Ectodermal cell (in vitro differentiated cells): ENCODE measurements around the gene FHOD3. TPM values are rescaled to one million over a fixed set of nuclear protein-coding genes. Genes with fewer than 3 reads are reported as not detected.

Source experiments
- H3K27ac ChIP-seq: 2 replicates; pipeline ENCODE4 v1.7.0; 2013; ENCODE audit warnings: mild to moderate bottlenecking, low read depth, low read length; ENCODE audit not compliant: insufficient read depth, poor library complexity, severe bottlenecking
- H3K27me3 ChIP-seq: 2 replicates; pipeline ENCODE4 v1.7.0; 2013; ENCODE audit warnings: mild to moderate bottlenecking, low read length; ENCODE audit not compliant: insufficient read depth, control insufficient read depth, poor library complexity, severe bottlenecking
- H3K36me3 ChIP-seq: one replicate; pipeline ENCODE4 v1.7.0; 2013; ENCODE audit warnings: low read length; ENCODE audit not compliant: control insufficient read depth, insufficient read depth
- H3K4me1 ChIP-seq: one replicate; pipeline ENCODE4 v1.7.0; 2013; ENCODE audit warnings: low read length; ENCODE audit not compliant: control insufficient read depth, insufficient read depth
- H3K4me3 ChIP-seq: 2 replicates; pipeline ENCODE4 v1.7.0; 2013; ENCODE audit warnings: low read depth, low read length, control low read depth; ENCODE audit not compliant: insufficient read depth
- H3K9me3 ChIP-seq: 2 replicates; pipeline ENCODE4 v1.7.0; 2013; ENCODE audit warnings: mild to moderate bottlenecking, low read length, moderate library complexity; ENCODE audit not compliant: control insufficient read depth
- WGBS, 2 experiments: methylation state at CpG; one replicate each; pipeline ENCODE4 v1.1.7; 2013; ENCODE audit warnings: missing lambda C conversion rate in 2 of 2; 5-methylcytosine and 5-hydroxymethylcytosine counted together
- polyA plus RNA-seq, 4 experiments: library from polyadenylated mRNA; stranded (reverse); fragments of 50-300 nt; gene quantifications; one replicate each; pipeline ENCODE4 v1.2.3, GENCODE V29; 2013

Gene FHOD3
- 62.2 TPM for polyA plus RNA-seq (2013, experiment 1 of 4)
- polyA plus RNA-seq (2013, experiment 2 of 4): 65.9 TPM
- 46.4 TPM for polyA plus RNA-seq (2013, experiment 3 of 4)
- 53.3 TPM for polyA plus RNA-seq (2013, experiment 4 of 4)

- peaks cover 4% of the 10 kb centered on the region for H3K4me1 ChIP-seq
- H3K9me3 ChIP-seq: no peaks in the 10 kb centered on the region
- H3K27me3 ChIP-seq: peaks cover 27% of the 10 kb centered on the region
- WGBS, 2 experiments: 0% methylated on average over 91 of the region's 91 CpGs
- peak within 1 kb of the TSS; percentile 94 for H3K27ac ChIP-seq
- peaks cover 2% of the 10 kb centered on the region for H3K36me3 ChIP-seq
- H3K4me3 ChIP-seq: peak within 1 kb of the TSS; percentile 95
Observed at GRCh38 chr18:36297417-36298125, at the start of gene FHOD3. FHOD3 (plus strand) TSS chr18:36297713; CDS start chr18:36297836, 123 bp downstream.

- Histone ChIP-seq H3K4me3 (no peak overlapping the region), H3K4me1 (no peaks in the 10 kb centered on the region), H3K27ac (no peak overlapping the region), H3K36me3 (no peaks in the 10 kb centered on the region), H3K9me3 (no peaks in the 10 kb centered on the region), H3K27me3 (no peaks in the 10 kb centered on the region)
Observed at GRCh38 chr18:36249392-36249791, 48.1 kb upstream of the FHOD3 start.

GRCh38 chr18:36250827-36251226, 46.7 kb upstream of the FHOD3 start:
- no peaks in the 10 kb centered on the region for H3K9me3 ChIP-seq
- H3K36me3 ChIP-seq: no peaks in the 10 kb centered on the region
- 95 to 100% methylated on average over 2 of the region's 2 CpGs for WGBS, 2 experiments
- no peak overlapping the region for H3K4me3 ChIP-seq
- no peaks in the 10 kb centered on the region for H3K4me1 ChIP-seq
- H3K27ac ChIP-seq: no peak overlapping the region
- no peaks in the 10 kb centered on the region for H3K27me3 ChIP-seq

- Histone ChIP-seq H3K4me1 (no peaks in the 10 kb centered on the region), H3K4me3 (no peak overlapping the region), H3K27me3 (no peaks in the 10 kb centered on the region), H3K9me3 (no peaks in the 10 kb centered on the region), H3K36me3 (no peaks in the 10 kb centered on the region), H3K27ac (no peak overlapping the region)
- WGBS, 2 experiments: 73 to 75% methylated on average over 10 of the region's 10 CpGs
Observed at GRCh38 chr18:36255072-36255698, 42.3 kb upstream of the FHOD3 start.

GRCh38 chr18:36256094-36256493, 41.4 kb upstream of the FHOD3 start:
- H3K4me1 ChIP-seq: no peaks in the 10 kb centered on the region
- no peak overlapping the region for H3K4me3 ChIP-seq
- H3K27me3 ChIP-seq: no peaks in the 10 kb centered on the region
- no peaks in the 10 kb centered on the region for H3K9me3 ChIP-seq
- no peaks in the 10 kb centered on the region for H3K36me3 ChIP-seq
- WGBS, 2 experiments: 92 to 94% methylated on average over 7 of the region's 7 CpGs
- no peak overlapping the region for H3K27ac ChIP-seq

GRCh38 chr18:36262971-36263370, 34.5 kb upstream of the FHOD3 start:
- Histone ChIP-seq H3K27ac (no peak overlapping the region), H3K36me3 (no peaks in the 10 kb centered on the region), H3K9me3 (no peaks in the 10 kb centered on the region), H3K4me3 (no peak overlapping the region), H3K27me3 (no peaks in the 10 kb centered on the region), H3K4me1 (peaks cover 7% of the 10 kb centered on the region)
- 80 to 88% methylated on average over 1 of the region's 1 CpG for WGBS, 2 experiments

GRCh38 chr18:36264283-36264682, 33.2 kb upstream of the FHOD3 start:
- 89 to 90% methylated on average over 8 of the region's 8 CpGs for WGBS, 2 experiments
- H3K36me3 ChIP-seq: no peaks in the 10 kb centered on the region
- H3K4me1 ChIP-seq: peaks cover 7% of the 10 kb centered on the region
- no peaks in the 10 kb centered on the region for H3K27me3 ChIP-seq
- H3K27ac ChIP-seq: no peak overlapping the region
- no peak overlapping the region for H3K4me3 ChIP-seq
- H3K9me3 ChIP-seq: no peaks in the 10 kb centered on the region

- Histone ChIP-seq H3K36me3 (no peaks in the 10 kb centered on the region), H3K27me3 (no peaks in the 10 kb centered on the region), H3K4me1 (peaks cover 7% of the 10 kb centered on the region), H3K4me3 (no peak overlapping the region), H3K9me3 (no peaks in the 10 kb centered on the region), H3K27ac (no peak overlapping the region)
- WGBS, 2 experiments: 83 to 88% methylated on average over 5 of the region's 5 CpGs
Observed at GRCh38 chr18:36265015-36265414, 32.5 kb upstream of the FHOD3 start.

GRCh38 chr18:36269157-36269556, 28.4 kb upstream of the FHOD3 start:
- H3K9me3 ChIP-seq: no peaks in the 10 kb centered on the region
- peaks cover 7% of the 10 kb centered on the region for H3K4me1 ChIP-seq
- H3K36me3 ChIP-seq: no peaks in the 10 kb centered on the region
- no peak overlapping the region for H3K27ac ChIP-seq
- H3K27me3 ChIP-seq: no peaks in the 10 kb centered on the region
- H3K4me3 ChIP-seq: no peak overlapping the region
- 88 to 91% methylated on average over 4 of the region's 4 CpGs for WGBS, 2 experiments

GRCh38 chr18:36271153-36271552, 26.4 kb upstream of the FHOD3 start:
- Histone ChIP-seq H3K27me3 (no peaks in the 10 kb centered on the region), H3K9me3 (no peaks in the 10 kb centered on the region), H3K4me3 (no peak overlapping the region), H3K27ac (no peak overlapping the region), H3K36me3 (no peaks in the 10 kb centered on the region), H3K4me1 (peaks cover 4% of the 10 kb centered on the region)
